H1 (cell line): Measurements from ENCODE around the gene ATXN7L3.

Experiments used
- ATF2 ChIP-seq: IDR thresholded peaks from 2 replicates; pipeline ENCODE4 v1.6.1; 2012; ENCODE audit warnings: low read length, inconsistent platforms
- CBX5 ChIP-seq: fragments of 300-800, 300-1000 bp; sonication (generic); IDR thresholded peaks from 2 replicates; pipeline ENCODE4 v1.7.1; 2016; ENCODE audit warnings: antibody characterized with exemption, low read length, low read depth
- CTCF ChIP-seq, 3 experiments: IDR thresholded peaks; 1 replicate in 2 of 3; 2 replicates in 1 of 3; pipeline versions ENCODE4 v1.5.1 to v1.6.1; 2011; ENCODE audit warnings: low read length in 3 of 3, mild to moderate bottlenecking in 3 of 3, inconsistent platforms in 2 of 3, low read depth in 1 of 3, moderate library complexity in 1 of 3; ENCODE audit not compliant: insufficient read depth in 1 of 3; ENCODE audit errors: control extremely low read depth in 1 of 3
- EZH2 ChIP-seq: fragments of 200-600 bp; sonication (generic); IDR thresholded peaks from 2 replicates; pipeline ENCODE4 v1.7.1; 2012; ENCODE audit warnings: low read depth, mild to moderate bottlenecking, moderate library complexity, low read length, inconsistent platforms; ENCODE audit not compliant: severe bottlenecking
- HDAC6 ChIP-seq: IDR thresholded peaks from one replicate; pipeline ENCODE4 v1.7.1; 2012; ENCODE audit warnings: low read depth, mild to moderate bottlenecking, inconsistent platforms, low read length, moderate library complexity
- MAX ChIP-seq: IDR thresholded peaks from 2 replicates; pipeline ENCODE4 v1.6.1; 2012; ENCODE audit warnings: inconsistent platforms
- POLR2A ChIP-seq, 2 experiments: IDR thresholded peaks; 1 replicate in 1 of 2; 2 replicates in 1 of 2; pipeline ENCODE4 v1.6.1; 2011; ENCODE audit warnings: low read depth in 2 of 2, low read length in 2 of 2, mild to moderate bottlenecking in 2 of 2; ENCODE audit errors: control extremely low read depth in 1 of 2
- RAD21 ChIP-seq, 2 experiments: IDR thresholded peaks in 1 of 2; conservative IDR thresholded peaks in 1 of 2; 2 replicates each; pipeline ENCODE4 v1.6.1; 2011; ENCODE audit warnings: low read depth in 2 of 2, low read length in 2 of 2, improper control_type of control experiment in 1 of 2, inconsistent platforms in 1 of 2, mild to moderate bottlenecking in 1 of 2, moderate library complexity in 1 of 2
- SIN3A ChIP-seq, 2 experiments: IDR thresholded peaks in 1 of 2; conservative IDR thresholded peaks in 1 of 2; 2 replicates each; pipeline ENCODE4 v1.6.1; 2011 to 2012; ENCODE audit warnings: low read length in 2 of 2, improper control_type of control experiment in 1 of 2, low read depth in 1 of 2, mild to moderate bottlenecking in 1 of 2
- SUZ12 ChIP-seq: fragments of 200-600 bp; sonication (generic); IDR thresholded peaks from 2 replicates; pipeline ENCODE4 v1.6.1; 2012; ENCODE audit warnings: mild to moderate bottlenecking, inconsistent platforms, low read length, moderate library complexity, mixed read lengths
- TAF1 ChIP-seq: IDR thresholded peaks from 2 replicates; pipeline ENCODE4 v1.6.1; 2011; ENCODE audit warnings: mild to moderate bottlenecking, low read depth, low read length
- TEAD4 ChIP-seq: IDR thresholded peaks from 2 replicates; pipeline ENCODE4 v1.6.1; 2012; ENCODE audit warnings: low read depth, low read length, inconsistent platforms, mixed read lengths
- YY1 ChIP-seq: IDR thresholded peaks from 2 replicates; pipeline ENCODE4 v1.6.1; 2011; ENCODE audit warnings: low read depth, mild to moderate bottlenecking, low read length

GRCh38 chr17:44212507-44213402, 13.1 kb upstream of the ATXN7L3 start:
- no peak for TF ChIP-seq SIN3A (conservative IDR thresholded peaks at IDR 0.05 in 1 of 2, IDR thresholded peaks at IDR 0.05 in 1 of 2; ENCODE audit: low read depth in 1 of 2, low read length in 2 of 2)
- TF ChIP-seq POLR2A (IDR thresholded peaks at IDR 0.05; ENCODE audit: control extremely low read depth in 1 of 2, low read depth in 2 of 2, low read length in 2 of 2), result peak in 1 of 2 experiments; percentile 59; a peak in 1 of 3 replicates
- TF ChIP-seq MAX, result no peak
- TF ChIP-seq EZH2, result no peak
- no peak for TF ChIP-seq YY1
- no peak for TF ChIP-seq CTCF (IDR thresholded peaks at IDR 0.05; ENCODE audit: control extremely low read depth in 1 of 3, insufficient read depth in 1 of 3, low read depth in 1 of 3, low read length in 3 of 3)
- TF ChIP-seq TAF1, result no peak
- TF ChIP-seq RAD21 (IDR thresholded peaks at IDR 0.05 in 1 of 2, conservative IDR thresholded peaks at IDR 0.05 in 1 of 2; ENCODE audit: low read depth in 2 of 2, low read length in 2 of 2), result no peak
- no peak for TF ChIP-seq CBX5
- no peak for TF ChIP-seq SUZ12
- no peak for TF ChIP-seq TEAD4
- TF ChIP-seq HDAC6, result no peak
- TF ChIP-seq ATF2, result no peak
